Measurements from ENCODE around the gene ZNF142. TPM values are rescaled to one million over a fixed set of nuclear protein-coding genes. Genes with fewer than 3 reads are reported as not detected.

ZNF142 gene
- polyA plus RNA-seq, 2 of the 4 experiments (the other 2 are of a cell fraction): 6.3 to 10.7 TPM

GRCh38 chr2:218642786-218643185, 16.6 kb downstream of the ZNF142 start:
- Histone ChIP-seq H3K9me3 (no peaks in the 10 kb centered on the region), H3K4me1 (peaks cover 14% of the 10 kb centered on the region; the same call in 1 of the 3 replicates), H3K27ac (no peak overlapping the region), H3K4me2 (no peak overlapping the region), H3K4me3 (no peak overlapping the region)
- ChIA-PET CTCF (interaction anchor here (0.8 to 2.4 kb wide), 4 partner anchors 11 to 205 kb away, joined by 3 to 6 read pairs (median 4); partner anchors contain the start of genes BCS1L and ZNF142), POLR2A (no interaction called here)
- WGBS (ENCODE audit: missing lambda C conversion rate): 91% methylated on average over 13 of the region's 17 CpGs
- DNase-seq (ENCODE audit: low read depth in 1 of 2, low spot score in 1 of 2): no peak
- FAIRE-seq: no peak
- ATAC-seq: no peak; a peak in 2 of 6 replicates
- TF ChIP-seq ZFP36 (IDR thresholded peaks at IDR 0.05; ENCODE audit: borderline replicate concordance, partially characterized antibody) (no peak), CHD4 (IDR thresholded peaks at IDR 0.05; ENCODE audit: borderline replicate concordance) (no peak), CTCF (IDR thresholded peaks at IDR 0.05) (no peak), HOXB13 (CRISPR knock-in tag; IDR thresholded peaks at IDR 0.05; ENCODE audit: low read depth) (no peak), ATOH8 (CRISPR knock-in tag; IDR thresholded peaks at IDR 0.05; ENCODE audit: low read depth) (no peak), GATA3 (IDR thresholded peaks at IDR 0.05; ENCODE audit: borderline replicate concordance) (no peak), POLR2A (IDR thresholded peaks at IDR 0.05; ENCODE audit: low read length) (no peak), RARB (CRISPR knock-in tag; IDR thresholded peaks at IDR 0.05) (no peak), ZSCAN20 (CRISPR knock-in tag; IDR thresholded peaks at IDR 0.05) (no peak), FOXS1 (CRISPR knock-in tag; IDR thresholded peaks at IDR 0.05) (no peak), ESRRA (IDR thresholded peaks at IDR 0.05; ENCODE audit: borderline replicate concordance, low read length) (no peak), SREBF2 (IDR thresholded peaks at IDR 0.05) (no peak), NFE2L2 (conservative IDR thresholded peaks at IDR 0.05; ENCODE audit: low read length) (no peak), MYC (IDR thresholded peaks at IDR 0.05; ENCODE audit: borderline replicate concordance, low read length) (no peak)

GRCh38 chr2:218642121-218642656, 17.2 kb downstream of the ZNF142 start:
- FAIRE-seq (no peak), ATAC-seq (no peak; a peak in 1 of 6 replicates), DNase-seq (ENCODE audit: low read depth in 1 of 2, low spot score in 1 of 2) (no peak)
- WGBS (ENCODE audit: missing lambda C conversion rate): 93% methylated on average over 11 of the region's 18 CpGs
- no peak overlapping the region for H3K27ac ChIP-seq
- TF ChIP-seq POLR2A (IDR thresholded peaks at IDR 0.05; ENCODE audit: low read length): 0 out of 2 replicates have a peak, but pooled peaks have one; percentile 6
- TF ChIP-seq RARB (CRISPR knock-in tag; IDR thresholded peaks at IDR 0.05): no peak
- CTCF ChIA-PET: interaction anchor here (0.8 kb wide), 1 partner anchor 206 kb away, joined by 4 read pairs; no protein-coding TSS in a partner anchor
- peaks cover 14% of the 10 kb centered on the region; the same call in 1 of the 3 replicates for H3K4me1 ChIP-seq
- no peak overlapping the region for H3K4me3 ChIP-seq
- no peak overlapping the region for H3K4me2 ChIP-seq
- POLR2A ChIA-PET: interaction anchor here (0.5 kb wide), 1 partner anchor 353 kb away, joined by 8 read pairs; no protein-coding TSS in a partner anchor
- H3K9me3 ChIP-seq: no peaks in the 10 kb centered on the region

- Histone ChIP-seq H3K4me1 (no peaks in the 10 kb centered on the region), H3K4me3 (no peak overlapping the region), H3K27ac (no peak overlapping the region), H3K9me3 (no peaks in the 10 kb centered on the region), H3K4me2 (no peak overlapping the region)
- WGBS (ENCODE audit: missing lambda C conversion rate): 95% methylated on average over 17 of the region's 18 CpGs
- TF ChIP-seq POLR2A (IDR thresholded peaks at IDR 0.05; ENCODE audit: low read length) (no peak), PBX3 (IDR thresholded peaks at IDR 0.05) (no peak), ZNF302 (CRISPR knock-in tag; IDR thresholded peaks at IDR 0.05) (no peak), NPAS2 (CRISPR knock-in tag; IDR thresholded peaks at IDR 0.05; ENCODE audit: borderline replicate concordance) (no peak), HES2 (IDR thresholded peaks at IDR 0.05) (no peak)
- ATAC-seq (no peak), DNase-seq (ENCODE audit: low read depth in 1 of 2, low spot score in 1 of 2) (no peak), FAIRE-seq (no peak)
- ChIA-PET POLR2A (no interaction called here), CTCF (no interaction called here)
These were observed 21.1 kb downstream of the ZNF142 start for GRCh38 chr2:218638372-218638771.
